ENCODE data around the gene FAM83F.

FAM83F gene

GRCh38 chr22:39972641-39973040, 22.1 kb upstream of the FAM83F start:
- Histone ChIP-seq H3K4me3 (replicated peaks; ENCODE audit: low read depth, low read length) (no peak overlapping the region), H3K36me3 (ENCODE audit: control insufficient read depth, insufficient read depth, low read length) (peaks cover 5% of the 10 kb centered on the region), H3K27me3 (replicated peaks; ENCODE audit: control insufficient read depth, insufficient read depth, low read length) (peaks cover 1% of the 10 kb centered on the region; the same call in 1 of the 2 replicates)
- no peak for DNase-seq (ENCODE audit: extremely low read depth, insufficient read length)
- no peak for TF ChIP-seq CTCF (IDR thresholded peaks at IDR 0.05; ENCODE audit: insufficient read depth, low read length, poor library complexity, severe bottlenecking)

GRCh38 chr22:39973656-39974055, 21.1 kb upstream of the FAM83F start:
- TF ChIP-seq CTCF (IDR thresholded peaks at IDR 0.05; ENCODE audit: insufficient read depth, low read length, poor library complexity, severe bottlenecking) = no peak
- Histone ChIP-seq H3K27me3 (replicated peaks; ENCODE audit: control insufficient read depth, insufficient read depth, low read length) (peaks cover 1% of the 10 kb centered on the region; the same call in 1 of the 2 replicates), H3K4me3 (replicated peaks; ENCODE audit: low read depth, low read length) (no peak overlapping the region), H3K36me3 (ENCODE audit: control insufficient read depth, insufficient read depth, low read length) (peaks cover 5% of the 10 kb centered on the region)
- no peak for DNase-seq (ENCODE audit: extremely low read depth, insufficient read length)

- no peak for DNase-seq (ENCODE audit: extremely low read depth, insufficient read length)
- Histone ChIP-seq H3K27me3 (replicated peaks; ENCODE audit: control insufficient read depth, insufficient read depth, low read length) (peaks cover 1% of the 10 kb centered on the region; the same call in 1 of the 2 replicates), H3K4me3 (replicated peaks; ENCODE audit: low read depth, low read length) (no peak overlapping the region), H3K36me3 (ENCODE audit: control insufficient read depth, insufficient read depth, low read length) (peaks cover 5% of the 10 kb centered on the region)
- TF ChIP-seq CTCF (IDR thresholded peaks at IDR 0.05; ENCODE audit: insufficient read depth, low read length, poor library complexity, severe bottlenecking) = no peak
Observed at GRCh38 chr22:39974065-39974464, 20.7 kb upstream of the FAM83F start.

- peaks cover 1% of the 10 kb centered on the region for H3K27me3 ChIP-seq (replicated peaks; ENCODE audit: control insufficient read depth, insufficient read depth, low read length)
- no peaks in the 10 kb centered on the region for H3K36me3 ChIP-seq (ENCODE audit: control insufficient read depth, insufficient read depth, low read length)
- no peak overlapping the region for H3K4me3 ChIP-seq (replicated peaks; ENCODE audit: low read depth, low read length)
- DNase-seq (ENCODE audit: extremely low read depth, insufficient read length) = no peak
- no peak for TF ChIP-seq CTCF (IDR thresholded peaks at IDR 0.05; ENCODE audit: insufficient read depth, low read length, poor library complexity, severe bottlenecking)
Observed at GRCh38 chr22:39979048-39979447, 15.7 kb upstream of the FAM83F start.

- TF ChIP-seq CTCF (IDR thresholded peaks at IDR 0.05; ENCODE audit: insufficient read depth, low read length, poor library complexity, severe bottlenecking) = no peak
- peaks cover 1% of the 10 kb centered on the region for H3K27me3 ChIP-seq (replicated peaks; ENCODE audit: control insufficient read depth, insufficient read depth, low read length)
- no peak for DNase-seq (ENCODE audit: extremely low read depth, insufficient read length)
Observed at GRCh38 chr22:39979458-39979857, 15.3 kb upstream of the FAM83F start.

GRCh38 chr22:39980596-39980995, 14.2 kb upstream of the FAM83F start:
- DNase-seq (ENCODE audit: extremely low read depth, insufficient read length) = no peak
- Histone ChIP-seq H3K36me3 (ENCODE audit: control insufficient read depth, insufficient read depth, low read length) (no peaks in the 10 kb centered on the region), H3K4me3 (replicated peaks; ENCODE audit: low read depth, low read length) (no peak overlapping the region), H3K27me3 (replicated peaks; ENCODE audit: control insufficient read depth, insufficient read depth, low read length) (peaks cover 1% of the 10 kb centered on the region)
- TF ChIP-seq CTCF (IDR thresholded peaks at IDR 0.05; ENCODE audit: insufficient read depth, low read length, poor library complexity, severe bottlenecking) = no peak

More at GRCh38 chr22:39979458-39979857, 15.3 kb upstream of the FAM83F start:
- H3K36me3 ChIP-seq (ENCODE audit: control insufficient read depth, insufficient read depth, low read length) = no peaks in the 10 kb centered on the region
- H3K4me3 ChIP-seq (replicated peaks; ENCODE audit: low read depth, low read length) = no peak overlapping the region
